ENCODE measurements around the gene VEGFA.

VEGFA gene

DNA sequence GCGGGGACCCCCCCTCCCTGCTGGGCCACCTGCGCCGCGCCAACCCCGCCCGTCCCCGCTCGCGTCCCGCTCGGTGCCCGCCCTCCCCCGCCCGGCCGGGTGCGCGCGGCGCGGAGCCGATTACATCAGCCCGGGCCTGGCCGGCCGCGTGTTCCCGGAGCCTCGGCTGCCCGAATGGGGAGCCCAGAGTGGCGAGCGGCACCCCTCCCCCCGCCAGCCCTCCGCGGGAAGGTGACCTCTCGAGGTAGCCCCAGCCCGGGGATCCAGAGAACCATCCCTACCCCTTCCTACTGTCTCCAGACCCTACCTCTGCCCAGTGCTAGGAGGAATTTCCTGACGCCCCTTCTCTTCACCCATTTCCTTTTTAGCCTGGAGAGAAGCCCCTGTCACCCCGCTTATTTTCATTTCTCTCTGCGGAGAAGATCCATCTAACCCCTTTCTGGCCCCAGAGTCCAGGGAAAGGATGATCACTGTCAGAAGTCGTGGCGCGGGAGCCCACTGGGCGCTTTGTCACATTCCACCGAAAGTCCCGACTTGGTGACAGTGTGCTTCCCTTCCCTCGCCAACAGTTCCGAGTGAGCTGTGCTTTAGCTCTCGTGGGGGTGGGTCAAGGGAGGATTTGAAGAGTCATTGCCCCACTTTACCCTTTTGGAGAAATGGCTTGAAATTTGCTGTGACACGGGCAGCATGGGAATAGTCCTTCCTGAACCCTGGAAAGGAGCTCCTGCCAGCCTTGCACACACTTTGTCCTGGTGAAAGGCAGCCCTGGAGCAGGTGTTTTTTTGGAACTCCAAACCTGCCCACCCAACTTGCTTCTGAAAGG lies 2.1 kb downstream of the VEGFA start:
- DNase-seq (ENCODE audit: extremely low read depth in 1 of 2, low read depth in 1 of 2): peak; percentile 44 to 45

DNA sequence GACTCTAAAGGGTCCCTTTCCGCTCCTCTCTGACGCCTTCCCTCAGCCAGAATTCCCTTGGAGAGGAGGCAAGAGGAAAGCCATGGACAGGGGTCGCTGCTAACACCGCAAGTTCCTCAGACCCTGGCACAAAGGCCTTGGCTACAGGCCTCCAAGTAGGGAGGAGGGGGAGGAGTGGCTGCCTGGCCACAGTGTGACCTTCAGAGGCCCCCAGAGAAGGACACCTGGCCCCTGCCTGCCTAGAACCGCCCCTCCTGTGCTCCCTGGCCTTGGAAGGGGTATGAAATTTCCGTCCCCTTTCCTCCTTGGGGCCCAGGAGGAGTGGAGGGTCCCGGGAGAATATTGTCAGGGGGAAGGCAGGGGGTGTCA lies 2.7 kb downstream of the VEGFA start:
- DNase-seq (ENCODE audit: extremely low read depth in 1 of 2, low read depth in 1 of 2): no peak

DNA sequence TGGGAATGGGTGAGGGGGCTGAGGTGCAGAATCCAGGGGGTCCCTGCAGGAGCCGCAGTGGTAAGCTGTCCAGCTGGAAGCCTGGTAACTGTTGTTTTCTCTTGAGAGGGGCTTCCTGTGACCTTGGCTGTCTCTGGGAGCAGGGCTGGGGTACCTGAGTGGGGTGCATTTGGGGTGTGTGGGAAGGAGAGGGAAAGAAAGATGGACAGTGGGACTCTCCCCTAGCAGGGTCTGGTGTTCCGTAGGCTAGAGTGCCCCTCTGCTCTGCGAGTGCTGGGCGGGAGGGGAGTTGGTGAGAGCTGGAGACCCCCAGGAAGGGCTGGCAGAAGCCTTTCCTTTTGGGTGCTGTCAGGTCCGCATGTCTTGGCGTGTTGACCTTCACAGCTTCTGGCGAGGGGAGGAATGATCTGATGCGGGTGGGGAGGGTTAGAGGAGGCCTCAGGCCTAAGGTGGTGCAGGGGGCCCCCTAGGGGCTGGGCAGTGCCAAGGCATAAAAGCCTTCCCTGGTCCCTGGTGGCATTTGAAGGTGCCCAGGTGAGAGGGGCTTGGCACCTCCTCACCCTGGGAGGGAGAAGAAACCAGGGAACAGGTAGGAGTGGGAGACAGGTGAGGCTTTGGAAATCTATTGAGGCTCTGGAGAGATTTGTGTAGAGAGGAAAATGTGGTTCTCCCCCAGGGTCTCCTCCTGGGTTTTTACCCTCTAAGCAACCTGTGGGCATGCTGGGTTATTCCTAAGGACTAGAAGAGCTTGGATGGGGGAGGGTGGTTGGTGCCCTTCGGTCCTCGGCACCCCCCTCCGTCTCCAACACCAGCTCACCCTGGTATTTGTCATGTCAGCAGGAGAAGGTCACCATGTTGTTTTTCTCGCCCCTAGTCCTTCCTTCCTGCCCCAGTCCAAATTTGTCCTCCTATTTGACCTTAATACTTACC lies 3.3 kb downstream of the VEGFA start:
- DNase-seq (ENCODE audit: extremely low read depth in 1 of 2, low read depth in 1 of 2): peak in 1 of 2 donors; percentile 52

DNA sequence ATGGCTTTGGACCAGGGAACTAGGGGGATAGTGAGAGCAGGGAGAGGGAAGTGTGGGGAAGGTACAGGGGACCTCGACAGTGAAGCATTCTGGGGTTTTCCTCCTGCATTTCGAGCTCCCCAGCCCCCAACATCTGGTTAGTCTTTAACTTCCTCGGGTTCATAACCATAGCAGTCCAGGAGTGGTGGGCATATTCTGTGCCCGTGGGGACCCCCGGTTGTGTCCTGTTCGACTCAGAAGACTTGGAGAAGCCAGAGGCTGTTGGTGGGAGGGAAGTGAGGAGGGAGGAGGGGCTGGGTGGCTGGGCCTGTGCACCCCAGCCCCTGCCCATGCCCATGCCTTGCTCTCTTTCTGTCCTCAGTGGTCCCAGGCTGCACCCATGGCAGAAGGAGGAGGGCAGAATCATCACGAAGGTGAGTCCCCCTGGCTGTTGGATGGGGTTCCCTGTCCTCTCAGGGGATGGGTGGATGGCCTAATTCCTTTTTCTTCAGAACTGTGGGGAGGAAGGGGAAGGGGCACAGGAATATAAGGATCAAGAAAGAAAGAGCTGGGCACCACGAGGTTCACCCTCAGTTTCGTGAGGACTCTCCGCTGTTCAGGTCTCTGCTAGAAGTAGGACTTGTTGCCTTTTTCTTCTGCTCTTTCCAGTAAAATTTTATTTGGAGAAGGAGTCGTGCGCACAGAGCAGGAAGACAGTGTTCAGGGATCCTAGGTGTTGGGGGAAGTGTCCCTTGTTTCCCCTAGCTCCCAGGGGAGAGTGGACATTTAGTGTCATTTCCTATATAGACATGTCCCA lies 4.2 kb downstream of the VEGFA start:
- no peak for DNase-seq (ENCODE audit: extremely low read depth in 1 of 2, low read depth in 1 of 2)

DNA sequence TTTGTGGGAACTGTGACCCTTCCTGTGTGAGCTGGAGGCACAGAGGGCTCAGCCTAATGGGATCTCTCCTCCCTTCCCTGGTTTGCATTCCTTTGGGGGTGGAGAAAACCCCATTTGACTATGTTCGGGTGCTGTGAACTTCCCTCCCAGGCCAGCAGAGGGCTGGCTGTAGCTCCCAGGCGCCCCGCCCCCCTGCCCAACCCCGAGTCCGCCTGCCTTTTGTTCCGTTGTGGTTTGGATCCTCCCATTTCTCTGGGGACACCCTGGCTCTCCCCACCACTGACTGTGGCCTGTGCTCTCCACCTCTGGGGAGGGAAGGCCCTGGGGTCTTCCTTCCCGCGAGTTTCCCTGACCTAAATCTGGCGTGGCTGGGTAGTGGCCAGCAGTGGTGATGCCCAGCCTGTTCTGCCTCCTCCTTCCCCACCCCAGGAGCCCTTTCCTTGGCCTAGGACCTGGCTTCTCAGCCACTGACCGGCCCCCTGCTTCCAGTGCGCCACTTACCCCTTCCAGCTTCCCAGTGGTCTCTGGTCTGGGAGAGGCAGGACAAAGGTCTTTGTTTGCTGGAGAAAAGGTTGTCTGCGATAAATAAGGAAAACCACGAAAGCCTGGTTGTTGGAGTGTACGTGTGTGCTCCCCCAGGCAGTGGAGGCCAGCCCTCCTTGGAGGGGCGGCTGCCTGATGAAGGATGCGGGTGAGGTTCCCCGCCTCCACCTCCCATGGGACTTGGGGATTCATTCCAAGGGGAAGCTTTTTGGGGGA lies 4.9 kb downstream of the VEGFA start:
- peak; percentile 29 to 33 for DNase-seq (ENCODE audit: extremely low read depth in 1 of 2, low read depth in 1 of 2)

DNA sequence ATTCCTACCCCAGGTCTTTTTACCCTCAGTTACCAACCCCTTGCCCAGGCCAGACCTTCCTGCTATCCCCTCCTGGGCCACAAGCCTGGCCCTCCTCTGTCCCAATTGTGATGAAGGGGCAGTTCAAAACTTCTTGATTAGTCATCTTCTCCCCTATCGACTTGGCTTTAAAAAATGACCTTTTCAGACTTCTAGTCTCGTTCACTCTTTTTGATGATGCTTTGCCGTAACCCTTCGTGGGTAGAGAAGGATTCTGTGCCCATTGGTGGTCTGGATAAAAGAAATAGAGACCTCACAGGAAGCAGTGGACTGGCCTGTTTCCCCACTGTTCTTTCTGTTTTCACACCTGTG lies 5.5 kb downstream of the VEGFA start:
- no peak for DNase-seq (ENCODE audit: extremely low read depth in 1 of 2, low read depth in 1 of 2)

DNA sequence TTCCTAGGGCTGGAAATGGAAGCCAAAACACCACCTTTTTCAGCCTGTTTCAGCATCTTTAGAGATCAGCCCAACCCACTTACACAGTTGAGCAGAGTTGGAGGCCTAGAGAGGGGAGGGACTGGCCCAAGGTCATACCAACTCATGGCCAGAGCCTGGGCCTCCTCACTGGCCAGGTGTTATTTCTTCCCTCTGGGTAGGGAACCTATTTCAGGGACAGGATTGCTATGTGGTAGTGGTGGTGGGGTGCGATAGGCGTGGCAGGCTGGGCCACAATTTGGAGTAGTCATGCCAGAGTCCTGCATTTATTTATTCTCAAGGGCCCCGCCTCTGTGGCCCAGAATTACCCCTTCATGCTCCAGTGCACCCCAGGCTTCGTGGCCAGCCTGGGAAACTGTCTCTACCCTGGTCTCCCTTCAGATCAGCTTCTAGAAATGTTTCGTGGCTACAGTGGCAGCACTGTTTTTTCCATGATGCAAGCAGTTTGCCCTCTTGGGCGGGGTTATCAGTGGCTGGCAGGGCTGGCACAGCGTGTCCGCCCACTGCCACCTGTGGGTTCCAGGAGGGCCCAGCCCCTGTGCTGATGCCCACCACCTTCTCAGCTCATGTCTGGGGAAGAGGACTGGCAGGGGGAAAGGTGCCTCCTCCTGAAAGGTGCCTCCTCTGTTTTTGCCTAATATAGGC lies 6.2 kb downstream of the VEGFA start:
- DNase-seq (ENCODE audit: extremely low read depth in 1 of 2, low read depth in 1 of 2): no peak

DNA sequence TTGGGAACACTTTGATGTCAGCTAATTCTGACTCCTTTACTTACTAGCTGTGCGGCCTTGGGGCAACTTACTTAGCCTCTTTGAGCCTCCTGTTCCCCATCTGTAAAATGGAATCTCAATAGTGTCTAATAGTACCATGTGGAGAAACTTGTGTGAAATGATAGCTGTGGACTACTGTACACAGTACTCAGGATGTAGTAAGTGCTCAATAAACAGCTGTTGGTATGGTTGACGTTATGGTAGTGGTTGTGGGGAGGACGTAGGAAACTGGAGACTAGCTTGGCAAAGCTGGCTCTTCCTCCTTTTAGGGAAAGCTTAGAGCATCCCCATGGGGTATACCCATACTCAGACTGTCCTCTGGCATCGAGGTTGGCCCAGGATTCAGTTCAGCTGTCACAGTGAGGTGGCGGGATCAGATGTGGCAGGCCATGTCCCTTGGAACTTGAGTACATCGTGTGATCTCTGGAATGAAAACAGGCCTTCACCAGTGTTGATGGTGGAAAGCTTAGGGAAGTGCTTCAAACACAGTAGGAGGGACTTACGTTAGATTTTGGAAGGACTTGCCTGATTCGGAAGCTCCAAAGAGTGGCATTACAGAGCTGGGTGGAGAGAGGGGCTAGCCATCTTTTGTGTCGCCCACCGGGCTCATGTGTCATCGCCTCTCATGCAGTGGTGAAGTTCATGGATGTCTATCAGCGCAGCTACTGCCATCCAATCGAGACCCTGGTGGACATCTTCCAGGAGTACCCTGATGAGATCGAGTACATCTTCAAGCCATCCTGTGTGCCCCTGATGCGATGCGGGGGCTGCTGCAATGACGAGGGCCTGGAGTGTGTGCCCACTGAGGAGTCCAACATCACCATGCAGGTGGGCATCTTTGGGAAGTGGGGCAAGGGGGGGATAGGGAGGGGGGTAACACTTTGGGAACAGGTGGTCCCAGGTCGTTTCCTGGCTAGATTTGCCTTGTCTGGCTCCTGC lies 7.1 kb downstream of the VEGFA start:
- DNase-seq (ENCODE audit: extremely low read depth in 1 of 2, low read depth in 1 of 2): no peak

DNA sequence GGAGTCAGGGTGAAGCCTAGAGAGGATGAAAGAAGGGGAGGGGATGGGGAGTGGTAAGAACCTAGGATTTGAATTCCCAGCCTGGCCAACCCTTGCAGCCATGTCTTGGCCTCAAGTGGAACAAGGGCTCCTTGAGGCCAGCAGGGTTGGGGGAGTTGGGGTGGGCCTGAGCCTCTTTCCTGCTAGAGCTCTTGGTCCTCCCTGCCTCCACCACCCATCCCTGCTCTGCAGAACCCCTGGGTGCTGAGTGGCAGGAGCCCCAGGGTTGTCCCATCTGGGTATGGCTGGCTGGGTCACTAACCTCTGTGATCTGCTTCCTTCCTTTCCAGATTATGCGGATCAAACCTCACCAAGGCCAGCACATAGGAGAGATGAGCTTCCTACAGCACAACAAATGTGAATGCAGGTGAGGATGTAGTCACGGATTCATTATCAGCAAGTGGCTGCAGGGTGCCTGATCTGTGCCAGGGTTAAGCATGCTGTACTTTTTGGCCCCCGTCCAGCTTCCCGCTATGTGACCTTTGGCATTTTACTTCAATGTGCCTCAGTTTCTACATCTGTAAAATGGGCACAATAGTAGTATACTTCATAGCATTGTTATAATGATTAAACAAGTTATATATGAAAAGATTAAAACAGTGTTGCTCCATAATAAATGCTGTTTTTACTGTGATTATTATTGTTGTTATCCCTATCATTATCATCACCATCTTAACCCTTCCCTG lies 8.3 kb downstream of the VEGFA start:
- no peak for DNase-seq (ENCODE audit: extremely low read depth in 1 of 2, low read depth in 1 of 2)

DNA sequence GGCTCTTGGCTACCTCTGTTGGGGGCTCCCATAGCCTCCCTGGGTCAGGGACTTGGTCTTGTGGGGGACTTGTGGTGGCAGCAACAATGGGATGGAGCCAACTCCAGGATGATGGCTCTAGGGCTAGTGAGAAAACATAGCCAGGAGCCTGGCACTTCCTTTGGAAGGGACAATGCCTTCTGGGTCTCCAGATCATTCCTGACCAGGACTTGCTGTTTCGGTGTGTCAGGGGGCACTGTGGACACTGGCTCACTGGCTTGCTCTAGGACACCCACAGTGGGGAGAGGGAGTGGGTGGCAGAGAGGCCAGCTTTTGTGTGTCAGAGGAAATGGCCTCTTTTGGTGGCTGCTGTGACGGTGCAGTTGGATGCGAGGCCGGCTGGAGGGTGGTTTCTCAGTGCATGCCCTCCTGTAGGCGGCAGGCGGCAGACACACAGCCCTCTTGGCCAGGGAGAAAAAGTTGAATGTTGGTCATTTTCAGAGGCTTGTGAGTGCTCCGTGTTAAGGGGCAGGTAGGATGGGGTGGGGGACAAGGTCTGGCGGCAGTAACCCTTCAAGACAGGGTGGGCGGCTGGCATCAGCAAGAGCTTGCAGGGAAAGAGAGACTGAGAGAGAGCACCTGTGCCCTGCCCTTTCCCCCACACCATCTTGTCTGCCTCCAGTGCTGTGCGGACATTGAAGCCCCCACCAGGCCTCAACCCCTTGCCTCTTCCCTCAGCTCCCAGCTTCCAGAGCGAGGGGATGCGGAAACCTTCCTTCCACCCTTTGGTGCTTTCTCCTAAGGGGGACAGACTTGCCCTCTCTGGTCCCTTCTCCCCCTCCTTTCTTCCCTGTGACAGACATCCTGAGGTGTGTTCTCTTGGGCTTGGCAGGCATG lies 9.2 kb downstream of the VEGFA start:
- no peak for DNase-seq (ENCODE audit: extremely low read depth in 1 of 2, low read depth in 1 of 2)

DNA sequence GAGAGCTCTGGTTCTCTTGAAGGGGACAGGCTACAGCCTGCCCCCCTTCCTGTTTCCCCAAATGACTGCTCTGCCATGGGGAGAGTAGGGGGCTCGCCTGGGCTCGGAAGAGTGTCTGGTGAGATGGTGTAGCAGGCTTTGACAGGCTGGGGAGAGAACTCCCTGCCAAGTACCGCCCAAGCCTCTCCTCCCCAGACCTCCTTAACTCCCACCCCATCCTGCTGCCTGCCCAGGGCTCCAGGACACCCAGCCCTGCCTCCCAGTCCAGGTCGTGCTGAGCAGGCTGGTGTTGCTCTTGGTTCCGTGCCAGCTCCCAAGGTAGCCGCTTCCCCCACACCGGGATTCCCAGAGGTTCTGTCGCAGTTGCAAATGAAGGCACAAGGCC lies 9.8 kb downstream of the VEGFA start:
- DNase-seq (ENCODE audit: extremely low read depth in 1 of 2, low read depth in 1 of 2): no peak

DNA sequence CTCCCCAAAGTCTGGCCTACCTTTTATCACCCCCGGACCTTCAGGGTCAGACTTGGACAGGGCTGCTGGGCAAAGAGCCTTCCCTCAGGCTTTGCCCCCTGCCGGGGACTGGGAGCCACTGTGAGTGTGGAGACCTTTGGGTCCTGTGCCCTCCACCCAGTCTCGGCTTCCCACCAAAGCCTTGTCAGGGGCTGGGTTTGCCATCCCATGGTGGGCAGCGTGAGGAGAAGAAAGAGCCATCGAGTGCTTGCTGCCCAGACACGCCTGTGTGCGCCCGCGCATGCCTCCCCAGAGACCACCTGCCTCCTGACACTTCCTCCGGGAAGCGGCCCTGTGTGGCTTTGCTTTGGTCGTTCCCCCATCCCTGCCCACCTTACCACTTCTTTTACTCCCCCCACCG lies 10.3 kb downstream of the VEGFA start:
- no peak for DNase-seq (ENCODE audit: extremely low read depth in 1 of 2, low read depth in 1 of 2)

DNA sequence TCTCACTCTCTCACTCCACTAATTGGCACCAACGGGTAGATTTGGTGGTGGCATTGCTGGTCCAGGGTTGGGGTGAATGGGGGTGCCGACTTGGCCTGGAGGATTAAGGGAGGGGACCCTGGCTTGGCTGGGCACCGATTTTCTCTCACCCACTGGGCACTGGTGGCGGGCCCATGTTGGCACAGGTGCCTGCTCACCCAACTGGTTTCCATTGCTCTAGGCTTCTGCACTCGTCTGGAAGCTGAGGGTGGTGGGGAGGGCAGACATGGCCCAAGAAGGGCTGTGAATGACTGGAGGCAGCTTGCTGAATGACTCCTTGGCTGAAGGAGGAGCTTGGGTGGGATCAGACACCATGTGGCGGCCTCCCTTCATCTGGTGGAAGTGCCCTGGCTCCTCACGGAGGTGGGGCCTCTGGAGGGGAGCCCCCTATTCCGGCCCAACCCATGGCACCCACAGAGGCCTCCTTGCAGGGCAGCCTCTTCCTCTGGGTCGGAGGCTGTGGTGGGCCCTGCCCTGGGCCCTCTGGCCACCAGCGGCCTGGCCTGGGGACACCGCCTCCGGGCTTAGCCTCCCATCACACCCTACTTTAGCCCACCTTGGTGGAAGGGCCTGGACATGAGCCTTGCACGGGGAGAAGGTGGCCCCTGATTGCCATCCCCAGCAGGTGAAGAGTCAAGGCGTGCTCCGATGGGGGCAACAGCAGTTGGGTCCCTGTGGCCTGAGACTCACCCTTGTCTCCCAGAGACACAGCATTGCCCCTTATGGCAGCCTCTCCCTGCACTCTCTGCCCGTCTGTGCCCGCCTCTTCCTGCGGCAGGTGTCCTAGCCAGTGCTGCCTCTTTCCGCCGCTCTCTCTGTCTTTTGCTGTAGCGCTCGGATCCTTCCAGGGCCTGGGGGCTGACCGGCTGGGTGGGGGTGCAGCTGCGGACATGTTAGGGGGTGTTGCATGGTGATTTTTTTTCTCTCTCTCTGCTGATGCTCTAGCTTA lies 11.2 kb downstream of the VEGFA start:
- DNase-seq (ENCODE audit: extremely low read depth in 1 of 2, low read depth in 1 of 2): no peak

DNA sequence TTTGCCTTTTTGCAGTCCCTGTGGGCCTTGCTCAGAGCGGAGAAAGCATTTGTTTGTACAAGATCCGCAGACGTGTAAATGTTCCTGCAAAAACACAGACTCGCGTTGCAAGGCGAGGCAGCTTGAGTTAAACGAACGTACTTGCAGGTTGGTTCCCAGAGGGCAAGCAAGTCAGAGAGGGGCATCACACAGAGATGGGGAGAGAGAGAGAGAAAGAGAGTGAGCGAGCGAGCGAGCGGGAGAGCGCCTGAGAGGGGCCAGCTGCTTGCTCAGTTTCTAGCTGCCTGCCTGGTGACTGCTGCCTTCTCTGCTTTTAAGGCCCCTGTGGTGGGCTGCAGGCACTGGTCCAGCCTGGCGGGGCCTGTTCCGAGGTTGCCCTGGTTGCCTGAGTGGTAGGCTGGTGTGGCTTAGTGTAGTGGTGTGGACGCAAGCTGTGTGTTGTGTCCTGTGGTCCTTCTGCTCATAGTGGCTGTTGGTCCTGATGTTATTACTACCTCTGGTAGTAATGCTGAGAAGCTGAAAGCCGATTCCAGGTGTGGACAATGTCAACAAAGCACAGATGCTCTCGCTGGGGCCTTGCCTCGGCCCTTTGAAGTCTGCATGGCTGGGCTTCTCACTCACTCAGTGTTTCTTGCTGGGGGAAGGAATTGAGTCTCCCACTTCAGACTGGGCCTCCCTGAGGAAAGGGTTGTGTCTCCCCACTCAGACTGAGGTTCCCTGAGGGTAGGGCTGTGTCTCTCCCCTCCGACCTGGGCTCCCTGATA lies 12.1 kb downstream of the VEGFA start:
- no peak for DNase-seq (ENCODE audit: extremely low read depth in 1 of 2, low read depth in 1 of 2)

DNA sequence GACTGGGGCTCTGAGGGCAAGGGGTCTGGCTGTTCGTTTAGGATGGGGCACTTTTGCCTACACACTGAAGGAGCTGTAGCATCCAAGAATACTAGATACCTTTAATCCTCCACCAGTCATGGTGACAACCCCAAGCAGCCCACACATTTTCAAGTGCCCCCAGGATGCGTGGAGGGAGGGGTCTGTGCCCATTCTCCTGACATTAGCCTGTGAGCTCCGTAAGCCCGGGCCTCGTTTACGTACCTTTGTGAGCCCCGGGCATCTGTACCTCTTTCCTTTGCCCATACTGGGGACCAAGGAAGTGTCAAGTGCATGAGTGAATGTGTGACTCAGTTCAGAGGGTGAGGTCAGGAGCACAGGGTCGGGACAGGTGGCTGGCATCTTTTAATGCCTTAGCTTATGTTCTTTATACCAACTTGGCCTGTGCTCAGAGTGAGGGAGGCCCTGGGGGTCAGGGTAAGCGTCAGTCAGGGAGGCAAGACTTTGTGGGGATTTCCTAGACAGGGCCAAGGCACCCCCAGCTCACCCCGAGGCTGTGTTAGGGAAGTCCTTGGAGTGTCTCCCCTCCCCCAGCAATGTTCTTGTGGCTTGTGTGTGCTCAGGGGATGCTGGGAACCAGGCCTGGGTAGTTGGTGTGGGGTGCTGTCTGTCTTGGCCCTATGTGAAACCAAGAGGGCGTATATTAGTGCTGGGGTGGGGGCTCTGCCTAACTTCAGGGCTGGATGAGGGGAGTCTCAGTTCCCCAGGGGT lies 12.9 kb downstream of the VEGFA start:
- DNase-seq (ENCODE audit: extremely low read depth in 1 of 2, low read depth in 1 of 2): no peak
